Measurements from ENCODE around the gene THADA.

- TF ChIP-seq FOXM1 (IDR thresholded peaks at IDR 0.05; ENCODE audit: borderline replicate concordance) (no peak), HDGF (IDR thresholded peaks at IDR 0.05; ENCODE audit: borderline replicate concordance) (no peak), SP1 (IDR thresholded peaks at IDR 0.05) (no peak), NFRKB (IDR thresholded peaks at IDR 0.05) (no peak), ZNF384 (IDR thresholded peaks at IDR 0.05) (no peak), SUZ12 (IDR thresholded peaks at IDR 0.05) (no peak), BHLHE40 (IDR thresholded peaks at IDR 0.05; ENCODE audit: borderline replicate concordance) (no peak), TARDBP (IDR thresholded peaks at IDR 0.05) (no peak), ARNT (IDR thresholded peaks at IDR 0.05) (no peak), PKNOX1 (IDR thresholded peaks at IDR 0.05) (no peak), ELF4 (IDR thresholded peaks at IDR 0.05) (no peak), FOXA1 (IDR thresholded peaks at IDR 0.05) (no peak), FOXK2 (IDR thresholded peaks at IDR 0.05) (no peak), L3MBTL2 (conservative IDR thresholded peaks at IDR 0.05) (no peak)
Observed at GRCh38 chr2:43340066-43340465, 255.8 kb downstream of the THADA start.
